ENCODE measurements around the gene RAPGEF6. TPM values are rescaled to one million over a fixed set of nuclear protein-coding genes. Genes with fewer than 3 reads are reported as not detected.

The RAPGEF6 gene
- total and polyA plus RNA-seq, 2 experiments from 2014 or later = 9.5 to 20.3 TPM

- H3K27ac ChIP-seq (ENCODE audit: low read depth) = no peak overlapping the region
- TF ChIP-seq ZNF114 (CRISPR knock-in tag; IDR thresholded peaks at IDR 0.05) (no peak), ZNF331 (CRISPR knock-in tag; IDR thresholded peaks at IDR 0.05; ENCODE audit: low read depth) (no peak), EZH2 (IDR thresholded peaks at IDR 0.05; ENCODE audit: low read depth, unreplicated experiment) (no peak), CREB1 (CRISPR knock-in tag; IDR thresholded peaks at IDR 0.05; ENCODE audit: low read depth) (no peak), JUNB (IDR thresholded peaks at IDR 0.05; ENCODE audit: unreplicated experiment) (no peak), NANOG (IDR thresholded peaks at IDR 0.05; ENCODE audit: borderline replicate concordance) (no peak), CTCF (conservative IDR thresholded peaks at IDR 0.05; ENCODE audit: low read depth in 2 of 2) (no peak), STAT1 (IDR thresholded peaks at IDR 0.05; ENCODE audit: unreplicated experiment) (no peak), REST (IDR thresholded peaks at IDR 0.05; ENCODE audit: unreplicated experiment) (no peak), POLR2AphosphoS5 (IDR thresholded peaks at IDR 0.05; ENCODE audit: low read depth) (no peak), ZNF462 (CRISPR knock-in tag; IDR thresholded peaks at IDR 0.05) (no peak), ETS1 (IDR thresholded peaks at IDR 0.05) (no peak)
- H3F3A ChIP-seq (replicated peaks; ENCODE audit: low read depth) = no peaks in the 10 kb centered on the region
- no peak overlapping the region for H2AFZ ChIP-seq
- no peak for ATAC-seq
- no peaks in the 10 kb centered on the region for H3K79me2 ChIP-seq (replicated peaks; ENCODE audit: insufficient read depth)
- H4K20me1 ChIP-seq (replicated peaks; ENCODE audit: insufficient read depth) = peaks cover 8% of the 10 kb centered on the region; the same call in 1 of the 2 replicates
- H3K4me1 Mint-ChIP-seq = no peaks in the 10 kb centered on the region
- peaks cover 21% of the 10 kb centered on the region for H3K36me3 Mint-ChIP-seq (ENCODE audit: low read depth)
- H3K27me3 ChIP-seq (ENCODE audit: insufficient read depth) = no peaks in the 10 kb centered on the region
- DNase-seq (ENCODE audit: low spot score) = no peak
- no peaks in the 10 kb centered on the region for H3K36me3 ChIP-seq (ENCODE audit: insufficient read depth)
- no peaks in the 10 kb centered on the region for H3K27me3 Mint-ChIP-seq (ENCODE audit: insufficient read depth, low read depth, poor library complexity)
- no peaks in the 10 kb centered on the region for H3K9me2 ChIP-seq (ENCODE audit: insufficient read depth)
- H3K4me2 ChIP-seq = no peak overlapping the region
- H3K4me3 Mint-ChIP-seq = no peak overlapping the region
- H3K9me3 Mint-ChIP-seq = peaks cover under 1% of the 10 kb centered on the region; the same call in 2 of the 3 replicates
- H3K27ac Mint-ChIP-seq = no peak overlapping the region
- no peaks in the 10 kb centered on the region for H3K4me1 ChIP-seq (ENCODE audit: insufficient read depth)
- H3K4me3 ChIP-seq = no peak overlapping the region
Measured at GRCh38 chr5:131654309-131654708, 19.3 kb upstream of the RAPGEF6 start.

All from GM23338 (cell line).